ENCODE measurements around the gene SARNP.
"Not testable (repeated sequence)": the region's sequence is repeated elsewhere in the genome, so short reads cannot be mapped to it uniquely, and the experiment has no call there.

SARNP gene

DNA sequence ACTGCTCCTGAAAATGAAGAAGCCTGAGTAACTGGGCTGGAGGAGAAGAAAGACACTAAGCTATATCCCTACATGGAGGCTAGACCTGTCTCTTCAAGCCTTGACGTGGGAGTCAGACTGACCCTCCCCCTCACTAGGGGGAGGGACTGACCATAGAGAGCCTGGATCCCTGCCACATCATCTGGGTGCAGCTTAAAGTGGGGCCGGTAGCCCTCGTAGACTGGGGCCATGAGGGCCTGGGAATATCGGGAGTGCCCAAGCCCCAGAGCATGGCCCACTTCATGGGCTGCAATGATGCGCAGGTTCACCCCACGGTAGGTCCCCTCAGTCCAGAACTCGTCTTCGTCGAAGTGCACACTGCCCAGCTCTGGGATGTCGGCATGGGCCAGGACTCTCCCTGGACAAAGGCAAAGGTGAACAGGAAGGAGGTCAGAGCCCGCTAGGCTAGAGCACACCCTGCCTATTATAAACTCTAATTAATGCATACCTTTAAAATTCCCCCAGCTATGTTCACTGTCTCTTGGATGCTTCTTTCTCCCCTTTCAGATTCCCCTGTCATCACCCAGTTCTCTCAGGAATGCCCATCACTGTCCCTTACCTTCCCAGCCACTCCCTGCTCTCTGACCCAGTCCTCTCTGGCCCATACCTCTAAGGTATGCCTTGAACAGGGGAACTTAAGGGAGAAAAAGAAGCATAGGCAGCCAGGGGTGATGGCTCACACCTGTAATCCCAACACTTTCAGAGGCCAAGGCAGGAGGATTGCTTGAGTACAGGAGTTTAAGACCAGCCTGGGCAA, 22.0 kb upstream of the SARNP start:
- no peak for DNase-seq (ENCODE audit: low read depth in 4 of 4, low spot score in 1 of 4)

DNA sequence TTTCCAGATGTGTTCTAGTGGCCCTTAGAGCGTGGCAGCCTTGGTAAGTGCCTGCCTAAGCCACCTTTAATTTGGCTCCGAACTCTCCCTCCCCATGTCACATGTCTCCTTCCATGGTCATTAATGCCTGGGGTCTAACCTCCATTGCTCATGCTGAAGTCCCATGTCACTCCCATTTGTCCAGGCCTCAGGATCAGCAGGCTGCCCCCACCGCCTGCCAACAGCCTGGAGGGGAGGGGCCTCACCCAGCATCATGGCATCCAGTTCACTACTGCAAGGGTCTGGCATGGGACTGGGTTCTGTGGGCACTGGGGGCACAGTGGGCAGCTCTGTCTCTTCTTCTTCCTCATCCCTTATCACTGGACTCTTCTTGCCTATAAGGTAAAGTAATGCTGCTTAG, 20.8 kb upstream of the SARNP start:
- no peak for DNase-seq (ENCODE audit: low read depth in 4 of 4, low spot score in 1 of 4)

DNA sequence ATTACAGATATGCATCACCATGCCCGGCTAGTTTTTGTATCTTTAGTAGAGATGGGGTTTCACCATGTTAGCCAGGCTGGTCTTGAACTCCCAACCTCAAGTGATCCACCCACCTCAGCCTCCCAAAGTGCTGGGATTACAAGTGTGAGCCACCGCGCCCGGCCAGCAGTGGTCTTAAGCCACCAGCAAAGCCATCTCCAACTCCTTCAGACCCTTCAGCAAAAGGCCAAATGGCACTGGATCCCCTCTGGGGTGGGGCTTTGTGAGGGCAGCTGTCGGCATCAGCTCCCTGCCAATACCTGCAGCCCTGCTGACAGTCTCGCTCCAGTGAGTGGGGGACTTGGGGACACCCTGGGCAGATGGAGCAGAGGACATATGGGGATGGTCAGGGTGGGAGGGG, 16.9 kb upstream of the SARNP start:
- DNase-seq (ENCODE audit: low read depth in 4 of 4, low spot score in 1 of 4), result not testable (repeated sequence)

DNA sequence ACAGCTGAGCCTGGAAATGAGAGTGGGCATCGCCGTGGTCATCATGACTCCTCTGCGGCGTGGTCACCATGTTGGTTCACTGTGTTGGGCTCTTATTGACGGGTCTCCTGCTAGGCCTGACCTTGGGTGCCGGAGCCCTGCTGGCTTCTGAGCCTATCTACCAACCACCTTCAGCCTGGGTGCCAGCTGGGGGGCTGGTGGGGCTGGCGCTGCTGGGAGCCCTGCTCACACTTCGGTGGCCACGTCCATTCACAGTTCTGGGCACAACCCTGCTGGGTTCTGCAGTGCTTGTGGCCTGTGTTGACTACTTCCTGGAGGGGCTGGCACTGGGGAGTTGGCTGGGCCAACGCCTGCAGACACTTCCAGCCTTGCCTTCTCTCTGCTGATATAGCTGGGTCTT, 15.5 kb upstream of the SARNP start:
- no peak for DNase-seq (ENCODE audit: low read depth in 4 of 4, low spot score in 1 of 4)

DNA sequence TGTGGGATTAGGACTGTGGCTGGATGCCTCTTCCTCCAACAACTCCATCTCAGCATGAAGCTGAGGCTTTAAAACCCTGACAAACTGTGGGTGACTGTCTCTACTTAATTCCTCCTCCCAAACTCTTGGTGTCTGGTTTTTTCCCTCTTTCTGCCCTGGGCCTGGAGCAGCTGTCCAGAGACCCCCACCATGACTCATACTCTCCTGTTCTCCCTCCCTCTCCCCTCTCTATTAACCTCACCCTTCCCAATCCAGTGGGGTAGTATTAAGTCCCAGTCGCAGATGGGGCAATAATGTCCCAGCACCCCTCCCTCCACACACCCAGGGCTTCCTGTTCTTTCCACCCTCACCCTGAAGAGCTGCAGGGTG, 13.9 kb upstream of the SARNP start:
- DNase-seq (ENCODE audit: low read depth in 4 of 4, low spot score in 1 of 4), result no peak

DNA sequence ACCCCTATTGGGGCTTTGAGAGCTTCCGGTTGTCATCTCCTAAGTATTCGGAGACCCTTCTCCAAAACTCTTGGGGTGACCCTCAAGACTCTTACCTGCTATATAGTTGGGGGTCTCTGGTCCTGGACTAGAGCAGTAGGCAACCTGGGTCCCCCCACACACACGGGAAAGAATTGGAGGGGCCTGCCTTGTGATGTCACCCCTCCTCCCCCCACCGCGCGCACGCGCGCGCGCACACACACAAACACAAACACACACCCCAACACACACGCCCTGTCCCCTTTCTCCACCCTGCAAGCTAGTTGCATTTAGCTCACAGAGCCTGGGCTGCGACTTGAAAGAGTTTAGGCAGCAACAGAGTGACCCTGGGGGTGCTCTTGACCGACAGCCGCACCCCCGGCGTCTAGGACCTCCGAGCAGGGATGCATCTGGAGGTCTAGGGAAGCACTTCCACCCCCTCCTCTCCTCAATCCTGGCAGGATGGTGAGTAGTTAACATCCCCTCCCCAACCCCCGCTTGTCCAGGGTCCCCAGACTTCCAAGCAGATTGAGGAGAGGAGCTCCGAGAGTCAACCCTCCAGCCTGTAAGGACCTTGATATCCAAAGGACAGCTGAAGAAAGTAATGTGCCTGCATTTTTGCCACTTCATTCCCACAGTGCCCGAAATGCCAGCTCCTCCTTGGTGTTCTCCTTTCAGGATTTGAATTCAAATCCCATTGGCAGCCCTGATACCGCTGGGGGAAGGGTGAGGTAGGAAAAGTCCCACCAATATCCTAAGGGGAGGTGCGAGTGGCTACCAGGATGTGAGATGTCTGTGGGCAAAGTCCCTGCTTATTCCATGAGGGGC, 13.3 kb upstream of the SARNP start:
- peak in 1 of 4 experiments; percentile 30 for DNase-seq (ENCODE audit: low read depth in 4 of 4, low spot score in 1 of 4)

DNA sequence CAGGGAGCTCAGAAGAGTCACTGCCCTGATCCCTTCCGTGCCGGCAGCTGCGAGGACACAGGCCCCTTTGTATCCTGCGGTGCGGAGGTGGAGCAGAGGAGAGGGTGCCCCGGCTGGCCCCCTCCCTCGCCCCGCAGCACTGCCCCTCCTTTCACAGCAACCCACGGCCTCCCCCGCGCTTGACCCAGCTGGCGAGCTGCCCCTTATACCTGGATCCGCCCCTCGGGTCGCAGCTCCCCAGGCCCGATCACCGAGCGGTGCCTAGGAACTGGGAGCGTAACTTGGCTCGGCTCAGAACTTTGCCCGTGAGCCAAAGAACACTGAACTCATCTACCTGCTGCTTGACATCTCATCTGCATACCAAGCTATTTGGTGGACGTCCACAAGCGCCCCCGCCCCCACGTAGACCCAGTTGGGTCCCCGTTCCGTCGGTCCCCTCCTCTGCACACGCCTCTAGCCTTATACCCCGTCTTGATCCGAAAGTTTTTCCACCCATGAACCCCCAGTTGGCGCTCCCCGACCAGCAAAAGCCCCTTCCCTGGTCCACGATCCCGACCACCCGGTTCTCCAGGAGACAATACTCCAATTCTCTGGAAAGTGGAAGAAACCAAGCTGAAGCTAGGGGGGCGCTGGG, 12.6 kb upstream of the SARNP start:
- DNase-seq (ENCODE audit: low read depth in 4 of 4, low spot score in 1 of 4), result no peak

DNA sequence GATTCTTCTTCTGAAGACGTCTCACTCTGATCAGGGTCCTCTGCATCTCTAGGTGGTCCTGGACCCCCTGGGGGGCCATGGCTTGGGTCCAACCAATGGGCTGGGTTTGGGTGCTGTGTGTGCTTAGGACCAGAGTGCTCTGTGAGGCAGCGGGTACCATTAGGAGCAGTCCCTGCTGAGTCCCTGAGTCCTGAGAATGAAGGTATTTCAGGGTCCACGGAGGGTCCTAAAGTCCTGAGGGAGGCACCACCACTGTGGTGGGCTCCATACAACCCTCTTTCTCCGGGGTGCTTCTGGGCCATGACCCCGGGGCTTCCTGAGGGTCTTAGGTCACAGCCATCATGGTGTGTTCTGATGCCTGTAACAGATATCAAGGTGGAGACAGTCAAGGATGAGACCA, 10.8 kb upstream of the SARNP start:
- DNase-seq (ENCODE audit: low read depth in 4 of 4, low spot score in 1 of 4), result no peak

DNA sequence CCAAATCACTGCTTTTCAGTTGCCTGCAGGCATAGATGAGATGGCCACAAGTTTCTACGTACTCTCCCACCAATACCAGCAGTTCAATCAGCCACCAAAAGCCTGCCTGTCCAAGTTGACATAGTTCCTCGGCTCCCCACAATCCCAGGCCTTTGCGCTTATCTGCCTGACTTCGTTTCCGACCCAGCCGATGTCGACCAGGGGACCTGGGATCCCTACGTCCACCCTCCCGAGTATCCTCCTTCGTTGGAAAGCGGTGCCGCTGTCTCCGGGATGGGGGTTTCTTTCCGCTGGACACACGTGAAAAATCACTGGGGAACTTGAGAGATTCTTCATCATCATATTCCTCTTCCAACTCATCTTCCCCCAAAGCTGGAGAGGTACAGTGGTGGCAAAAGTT, 10.3 kb upstream of the SARNP start:
- DNase-seq (ENCODE audit: low read depth in 4 of 4, low spot score in 1 of 4), result no peak

DNA sequence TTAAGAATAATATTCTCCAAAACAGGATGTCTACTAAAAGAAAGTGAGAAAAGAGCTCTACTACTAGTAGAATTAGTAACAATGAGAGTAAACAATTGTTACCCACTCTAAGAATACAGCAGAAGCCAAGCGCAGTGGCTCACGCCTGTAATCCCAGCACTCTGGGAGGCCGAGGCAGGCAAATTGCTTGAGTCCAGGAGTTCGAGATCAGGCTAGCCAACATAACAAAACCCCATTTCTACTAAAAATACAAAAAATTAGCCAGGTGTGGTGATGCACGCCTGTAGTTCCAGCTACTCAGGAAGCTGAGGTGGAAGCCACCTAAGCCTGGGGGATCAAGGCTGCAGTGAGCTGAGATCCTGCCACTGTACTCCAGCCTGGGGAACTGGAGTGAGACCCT, 7.2 kb upstream of the SARNP start:
- no peak for DNase-seq (ENCODE audit: low read depth in 4 of 4, low spot score in 1 of 4)

DNA sequence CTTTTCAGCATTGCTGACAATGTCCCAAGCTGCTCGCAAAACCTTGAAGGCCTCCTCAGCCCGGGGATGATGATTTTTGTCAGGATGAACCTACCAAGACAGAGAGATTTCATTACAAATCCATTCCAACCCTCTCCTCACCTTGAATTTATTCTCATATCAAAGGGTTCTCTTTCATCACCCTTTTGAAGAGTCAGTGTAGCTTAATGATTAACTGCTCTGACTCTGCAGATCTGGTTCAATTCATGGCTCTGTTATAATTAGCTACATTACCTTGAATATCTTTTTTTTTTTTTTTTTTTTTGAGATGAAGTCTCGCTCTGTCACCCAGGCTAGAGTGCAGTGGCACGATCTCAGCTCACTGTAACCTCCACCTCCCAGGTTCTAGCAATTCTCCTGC, 5.9 kb upstream of the SARNP start:
- DNase-seq (ENCODE audit: low read depth in 4 of 4, low spot score in 1 of 4), result no peak

DNA sequence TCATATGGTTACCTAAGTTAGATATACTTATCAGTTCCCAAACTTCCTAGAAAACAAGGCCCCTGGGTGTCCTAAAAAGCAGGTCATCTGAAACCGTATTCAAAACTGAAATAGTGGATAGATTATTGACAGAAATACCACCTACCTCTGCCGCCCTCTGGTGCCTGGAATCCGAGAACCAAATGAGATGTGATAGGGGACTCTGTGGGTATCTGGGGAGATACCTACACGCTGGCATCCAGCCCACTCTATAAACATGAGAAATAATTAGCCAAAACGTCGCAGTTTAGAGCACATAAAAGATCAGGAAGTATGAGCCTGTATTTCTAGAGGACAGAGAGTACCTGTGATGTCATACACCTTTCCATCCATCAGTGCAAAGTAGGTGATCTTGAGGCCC, 4.7 kb upstream of the SARNP start:
- no peak for DNase-seq (ENCODE audit: low read depth in 4 of 4, low spot score in 1 of 4)

DNA sequence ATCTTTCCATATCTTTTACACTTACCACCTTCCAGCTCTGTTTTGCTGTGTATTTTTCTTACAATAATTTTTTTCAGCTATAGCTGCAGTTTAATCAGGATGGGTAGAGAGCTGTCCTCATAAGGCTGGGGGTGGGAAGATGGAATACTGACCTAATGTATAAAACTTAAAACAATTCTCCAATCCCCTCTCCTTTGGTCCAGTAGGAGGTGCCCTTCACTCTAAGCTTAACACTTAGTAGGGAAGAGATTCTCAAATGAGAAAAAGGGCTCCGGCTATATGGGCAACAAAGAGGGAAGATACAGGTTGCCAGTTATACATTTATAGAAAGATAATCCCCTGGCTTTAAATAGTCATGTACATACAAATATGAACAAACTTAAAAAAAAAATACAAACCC, 3.2 kb upstream of the SARNP start:
- no peak for DNase-seq (ENCODE audit: low read depth in 4 of 4, low spot score in 1 of 4)

DNA sequence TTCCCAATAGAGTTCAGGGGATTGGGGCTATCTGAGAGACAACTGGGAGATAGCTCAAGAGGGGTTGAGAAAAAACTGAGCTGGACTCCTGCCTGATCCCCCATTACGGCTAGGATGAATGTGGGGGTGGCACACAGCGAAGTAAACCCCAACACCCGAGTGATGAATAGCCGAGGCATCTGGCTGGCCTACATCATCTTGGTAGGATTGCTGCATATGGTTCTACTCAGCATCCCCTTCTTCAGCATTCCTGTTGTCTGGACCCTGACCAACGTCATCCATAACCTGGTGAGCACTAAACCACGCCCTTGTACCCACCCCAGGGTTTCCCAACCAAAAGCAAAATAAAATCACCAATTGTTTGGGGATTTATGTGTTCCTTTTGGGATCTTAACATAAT, 1.4 kb upstream of the SARNP start:
- no peak for DNase-seq (ENCODE audit: low read depth in 4 of 4, low spot score in 1 of 4)

DNA sequence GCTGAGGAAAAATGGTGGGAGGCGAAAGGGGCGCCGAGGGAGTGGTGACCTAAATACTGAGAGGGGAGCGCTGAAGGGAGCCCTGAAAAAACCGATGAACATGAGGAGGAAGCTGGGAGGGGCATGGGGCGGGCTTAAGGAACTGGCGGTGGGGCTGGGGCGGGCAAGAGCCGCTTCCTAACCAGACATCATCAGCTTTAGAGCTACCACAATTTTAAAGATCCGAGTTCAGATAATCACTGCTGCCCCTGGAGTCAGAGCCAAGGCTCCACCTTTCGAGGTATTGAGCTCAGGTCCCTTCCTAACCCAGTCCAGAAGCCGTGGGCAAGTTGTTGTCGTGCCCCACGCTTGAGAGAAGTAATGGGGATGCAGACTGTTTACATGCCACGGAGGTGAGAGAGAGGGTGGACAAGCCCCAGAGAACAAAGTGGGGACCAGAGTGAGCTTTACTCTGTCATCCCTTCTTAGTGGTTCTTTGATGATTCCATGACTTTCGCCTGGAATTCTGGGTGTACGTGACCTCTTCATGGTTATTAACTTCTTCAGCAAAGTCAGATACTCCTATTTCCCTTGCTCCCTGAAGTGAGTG, 710 bp upstream of the SARNP start:
- DNase-seq (ENCODE audit: low read depth in 4 of 4, low spot score in 1 of 4), result no peak

DNA sequence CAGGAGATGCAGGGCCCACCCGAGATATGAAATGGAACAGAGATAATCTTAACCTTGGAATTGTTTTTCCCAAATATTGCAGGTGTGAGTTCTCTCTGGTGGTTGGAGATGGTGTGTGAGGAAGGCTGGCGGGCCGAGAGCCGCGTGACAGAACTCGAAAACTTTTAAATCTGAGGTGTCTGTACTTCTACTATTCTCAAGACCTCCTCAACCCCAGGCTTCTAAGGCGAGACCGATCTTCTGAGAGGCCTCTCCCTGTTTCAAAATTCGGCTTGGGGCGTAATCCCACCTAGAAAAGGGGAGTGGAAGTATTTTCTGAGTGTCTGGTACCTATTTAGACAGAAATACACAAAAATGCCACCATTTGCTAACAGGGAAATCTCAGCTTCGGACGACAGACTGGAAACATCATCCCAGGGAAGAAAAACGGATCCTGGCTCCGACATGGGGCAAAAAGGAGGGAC, 611 bp downstream of the SARNP start:
- DNase-seq (ENCODE audit: low read depth in 4 of 4, low spot score in 1 of 4), result no peak

DNA sequence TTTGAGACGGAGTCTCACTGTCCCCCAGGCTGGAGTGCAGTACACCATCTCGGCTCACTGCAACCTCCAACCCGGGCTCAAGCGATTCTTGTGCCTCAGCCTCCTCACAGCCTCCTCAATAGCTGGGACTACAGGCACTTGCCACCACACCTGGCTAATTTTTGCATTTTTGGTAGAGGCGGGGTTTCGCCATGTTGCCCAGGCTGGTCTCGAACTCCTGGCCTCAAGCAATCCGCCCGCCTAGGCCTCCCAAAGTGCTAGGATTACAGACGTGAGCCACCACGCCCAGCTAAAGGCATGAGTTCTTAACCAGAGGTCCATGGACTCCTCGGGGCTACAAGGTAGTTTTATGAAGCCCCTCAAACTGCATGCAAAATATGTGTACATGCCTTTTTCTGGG, 2.1 kb downstream of the SARNP start:
- DNase-seq (ENCODE audit: low read depth in 4 of 4, low spot score in 1 of 4), result no peak

DNA sequence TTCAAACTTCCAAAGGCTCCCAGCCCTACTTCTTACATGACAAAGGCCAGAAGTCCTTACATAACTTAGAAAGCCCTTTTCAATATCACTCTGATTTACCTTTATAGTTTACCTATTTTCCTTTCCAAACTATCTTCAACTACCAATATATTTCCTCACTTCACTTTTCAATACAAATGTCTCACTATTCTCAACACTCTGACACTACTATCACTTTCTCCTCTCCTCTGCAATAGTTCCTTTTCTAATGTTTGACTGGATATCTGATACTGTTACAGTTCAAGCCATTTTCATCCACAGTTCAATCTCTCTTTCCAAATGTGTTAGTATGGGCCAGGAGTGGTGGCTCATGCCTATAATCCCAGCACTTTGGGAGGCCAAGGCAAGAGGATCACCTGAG, 3.3 kb downstream of the SARNP start:
- DNase-seq (ENCODE audit: low read depth in 4 of 4, low spot score in 1 of 4), result no peak

DNA sequence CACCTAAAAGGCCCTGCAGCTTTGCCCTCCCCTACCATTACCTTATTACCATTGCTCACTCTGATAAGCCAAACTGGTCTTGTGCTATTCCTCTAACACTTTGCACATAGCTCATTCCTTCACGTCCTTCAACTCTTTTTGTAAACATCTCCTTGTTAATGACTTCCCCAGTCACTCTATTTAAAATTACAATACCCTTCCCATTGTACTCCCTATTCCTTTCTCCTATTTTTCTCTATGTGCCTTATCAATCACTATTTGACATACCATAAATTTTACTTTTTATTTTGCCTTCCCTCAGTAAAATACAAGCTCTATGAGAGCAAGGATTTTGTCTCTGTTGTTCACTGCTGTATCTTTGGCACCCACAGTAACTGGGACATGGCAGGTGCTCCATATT, 5.4 kb downstream of the SARNP start:
- DNase-seq (ENCODE audit: low read depth in 4 of 4, low spot score in 1 of 4), result no peak

DNA sequence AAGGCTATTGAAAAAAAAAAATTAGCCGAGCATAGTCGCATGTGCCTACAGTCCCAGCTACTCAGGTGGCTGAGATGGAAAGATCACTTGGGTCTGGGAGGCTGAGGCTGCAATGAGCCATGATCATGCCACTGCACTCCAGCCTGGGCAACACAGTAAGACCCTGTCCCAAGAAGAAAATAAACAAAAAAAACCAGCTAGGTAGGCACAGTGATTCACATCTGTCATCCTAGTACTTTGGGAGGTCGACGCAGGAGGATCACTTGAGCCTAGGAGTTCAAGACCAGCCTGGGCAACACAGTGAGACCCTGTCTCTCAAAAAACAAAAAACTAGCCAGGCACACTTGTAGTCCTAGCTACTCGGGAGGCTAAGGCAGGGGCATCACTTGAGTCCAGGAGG, 8.2 kb downstream of the SARNP start:
- no peak for DNase-seq (ENCODE audit: low read depth in 4 of 4, low spot score in 1 of 4)

DNA sequence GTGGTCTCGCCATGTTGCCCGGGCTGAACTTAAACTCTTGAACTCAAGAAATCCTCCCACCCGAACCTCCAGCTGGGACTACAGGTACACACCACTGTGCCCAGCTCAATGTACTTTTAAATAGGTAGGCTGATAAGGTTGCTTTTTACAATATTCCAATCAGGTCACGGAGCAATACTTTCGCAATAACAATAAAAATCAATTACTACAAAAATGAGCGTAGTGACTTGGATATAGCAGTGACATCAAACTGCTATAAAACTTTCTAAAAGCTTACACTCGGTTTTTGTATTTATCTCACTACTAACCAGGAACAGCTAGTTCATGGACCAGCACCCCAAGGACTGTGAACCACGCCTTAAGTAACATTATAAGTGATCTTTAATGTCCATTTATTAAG, 10.5 kb downstream of the SARNP start:
- no peak for DNase-seq (ENCODE audit: low read depth in 4 of 4, low spot score in 1 of 4)

DNA sequence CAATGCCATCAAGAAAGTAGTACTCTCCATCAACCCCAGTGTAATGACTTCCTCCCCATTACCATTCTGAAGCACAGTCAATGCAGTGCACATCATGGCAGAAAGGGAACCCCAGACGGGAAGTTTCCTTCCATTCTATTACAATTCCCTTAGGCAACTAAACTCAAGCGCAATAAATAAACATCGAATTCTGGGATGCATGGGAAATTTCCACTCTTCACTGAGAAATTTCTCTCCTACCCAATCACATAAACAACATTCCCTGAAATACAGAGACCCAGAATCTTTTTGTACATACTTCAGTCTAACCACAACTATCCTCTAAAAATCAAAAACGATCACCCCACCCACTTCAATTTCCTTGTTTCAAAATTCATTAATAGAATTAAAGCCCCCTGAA, 20.0 kb downstream of the SARNP start:
- DNase-seq (ENCODE audit: low read depth in 4 of 4, low spot score in 1 of 4), result no peak
